ENCODE measurements around the gene EGLN2.
"Not testable (repeated sequence)": the region's sequence is repeated elsewhere in the genome, so short reads cannot be mapped to it uniquely, and the experiment has no call there.

The EGLN2 gene

GRCh38 chr19:40812571-40812970 lies 13.6 kb downstream of the EGLN2 start:
- H3K4me3 ChIP-seq (ENCODE audit: low read depth in 1 of 2, low read length in 2 of 2); H3K27me3 ChIP-seq (ENCODE audit: control insufficient read depth in 1 of 2, insufficient read depth in 2 of 2, low read length in 2 of 2); H3K9me3 ChIP-seq (ENCODE audit: low read length); H3K9ac ChIP-seq (ENCODE audit: low read length): not testable (repeated sequence)
- H3K36me3 ChIP-seq (ENCODE audit: insufficient read depth, low read length), result peaks cover 22% of the 10 kb centered on the region
- peak overlapping the region; percentile 13 for H3K27ac ChIP-seq (ENCODE audit: low read depth, low read length)
- H3K4me1 ChIP-seq (ENCODE audit: insufficient read depth, low read length), result peaks cover 29% of the 10 kb centered on the region

- Histone ChIP-seq H3K27me3 (ENCODE audit: control insufficient read depth in 1 of 2, insufficient read depth in 2 of 2, low read length in 2 of 2) (no peaks in the 10 kb centered on the region), H3K4me3 (ENCODE audit: low read depth in 1 of 2, low read length in 2 of 2) (no peak overlapping the region), H3K9ac (ENCODE audit: low read length) (no peak overlapping the region), H3K4me1 (ENCODE audit: insufficient read depth, low read length) (peaks cover 29% of the 10 kb centered on the region), H3K9me3 (ENCODE audit: low read length) (no peaks in the 10 kb centered on the region), H3K27ac (ENCODE audit: low read depth, low read length) (peak overlapping the region; percentile 13), H3K36me3 (ENCODE audit: insufficient read depth, low read length) (peaks cover 16% of the 10 kb centered on the region)
These were observed 14.2 kb downstream of the EGLN2 start for GRCh38 chr19:40813182-40813581.

- Histone ChIP-seq H3K36me3 (ENCODE audit: insufficient read depth, low read length) (no peaks in the 10 kb centered on the region), H3K27me3 (ENCODE audit: control insufficient read depth in 1 of 2, insufficient read depth in 2 of 2, low read length in 2 of 2) (no peaks in the 10 kb centered on the region), H3K4me3 (ENCODE audit: low read depth in 1 of 2, low read length in 2 of 2) (no peak overlapping the region), H3K9me3 (ENCODE audit: low read length) (no peaks in the 10 kb centered on the region), H3K9ac (ENCODE audit: low read length) (no peak overlapping the region), H3K27ac (ENCODE audit: low read depth, low read length) (no peak overlapping the region), H3K4me1 (ENCODE audit: insufficient read depth, low read length) (peaks cover 25% of the 10 kb centered on the region)
These were observed 16.2 kb downstream of the EGLN2 start for GRCh38 chr19:40815223-40815622.

- H3K27me3 ChIP-seq (ENCODE audit: control insufficient read depth in 1 of 2, insufficient read depth in 2 of 2, low read length in 2 of 2); H3K36me3 ChIP-seq (ENCODE audit: insufficient read depth, low read length); H3K9me3 ChIP-seq (ENCODE audit: low read length); H3K9ac ChIP-seq (ENCODE audit: low read length): not testable (repeated sequence)
- Histone ChIP-seq H3K27ac (ENCODE audit: low read depth, low read length) (peak overlapping the region; percentile 58), H3K4me3 (ENCODE audit: low read depth in 1 of 2, low read length in 2 of 2) (peak overlapping the region in 1 of 2 donors; percentile 41), H3K4me1 (ENCODE audit: insufficient read depth, low read length) (peaks cover 17% of the 10 kb centered on the region)
These were observed 19.7 kb downstream of the EGLN2 start for GRCh38 chr19:40818480-40819399.

GRCh38 chr19:40819479-40820234 lies 20.7 kb downstream of the EGLN2 start:
- H3K4me1 ChIP-seq (ENCODE audit: insufficient read depth, low read length), result peaks cover 17% of the 10 kb centered on the region
- H3K36me3 ChIP-seq (ENCODE audit: insufficient read depth, low read length); H3K27me3 ChIP-seq (ENCODE audit: control insufficient read depth in 1 of 2, insufficient read depth in 2 of 2, low read length in 2 of 2); H3K9ac ChIP-seq (ENCODE audit: low read length); H3K9me3 ChIP-seq (ENCODE audit: low read length); H3K27ac ChIP-seq (ENCODE audit: low read depth, low read length); H3K4me3 ChIP-seq (ENCODE audit: low read depth in 1 of 2, low read length in 2 of 2): not testable (repeated sequence)

- H3K4me3 ChIP-seq (ENCODE audit: low read depth in 1 of 2, low read length in 2 of 2), result no peak overlapping the region
- no peaks in the 10 kb centered on the region for H3K9me3 ChIP-seq (ENCODE audit: low read length)
- H3K27ac ChIP-seq (ENCODE audit: low read depth, low read length), result peak overlapping the region; percentile 23
These were observed 23.2 kb downstream of the EGLN2 start for GRCh38 chr19:40822161-40822560.

GRCh38 chr19:40822704-40823553 lies 23.9 kb downstream of the EGLN2 start:
- Histone ChIP-seq H3K27ac (ENCODE audit: low read depth, low read length) (peak overlapping the region; percentile 23), H3K4me1 (ENCODE audit: insufficient read depth, low read length) (peaks cover 17% of the 10 kb centered on the region)
- not testable (repeated sequence) for H3K4me3 ChIP-seq (ENCODE audit: low read depth in 1 of 2, low read length in 2 of 2); H3K27me3 ChIP-seq (ENCODE audit: control insufficient read depth in 1 of 2, insufficient read depth in 2 of 2, low read length in 2 of 2); H3K36me3 ChIP-seq (ENCODE audit: insufficient read depth, low read length); H3K9me3 ChIP-seq (ENCODE audit: low read length); H3K9ac ChIP-seq (ENCODE audit: low read length)

More at GRCh38 chr19:40822161-40822560, 23.2 kb downstream of the EGLN2 start:
- H3K27me3 ChIP-seq (ENCODE audit: control insufficient read depth in 1 of 2, insufficient read depth in 2 of 2, low read length in 2 of 2), result no peaks in the 10 kb centered on the region
- H3K36me3 ChIP-seq (ENCODE audit: insufficient read depth, low read length), result peaks cover 7% of the 10 kb centered on the region
- H3K4me1 ChIP-seq (ENCODE audit: insufficient read depth, low read length), result peaks cover 17% of the 10 kb centered on the region
- no peak overlapping the region for H3K9ac ChIP-seq (ENCODE audit: low read length)

- H3K36me3 ChIP-seq (ENCODE audit: insufficient read depth, low read length); H3K27ac ChIP-seq (ENCODE audit: low read depth, low read length); H3K9ac ChIP-seq (ENCODE audit: low read length): not testable (repeated sequence)
These were observed 25.9 kb downstream of the EGLN2 start for GRCh38 chr19:40824916-40825315.

GRCh38 chr19:40825460-40826095 lies 26.6 kb downstream of the EGLN2 start:
- H3K36me3 ChIP-seq (ENCODE audit: insufficient read depth, low read length); H3K4me3 ChIP-seq (ENCODE audit: low read depth in 1 of 2, low read length in 2 of 2); H3K27me3 ChIP-seq (ENCODE audit: control insufficient read depth in 1 of 2, insufficient read depth in 2 of 2, low read length in 2 of 2); H3K9me3 ChIP-seq (ENCODE audit: low read length); H3K9ac ChIP-seq (ENCODE audit: low read length); H3K27ac ChIP-seq (ENCODE audit: low read depth, low read length): not testable (repeated sequence)
- H3K4me1 ChIP-seq (ENCODE audit: insufficient read depth, low read length), result peaks cover 12% of the 10 kb centered on the region

More at GRCh38 chr19:40824916-40825315, 25.9 kb downstream of the EGLN2 start:
- H3K4me1 ChIP-seq (ENCODE audit: insufficient read depth, low read length), result peaks cover 12% of the 10 kb centered on the region
- not testable (repeated sequence) for H3K4me3 ChIP-seq (ENCODE audit: low read depth in 1 of 2, low read length in 2 of 2); H3K9me3 ChIP-seq (ENCODE audit: low read length); H3K27me3 ChIP-seq (ENCODE audit: control insufficient read depth in 1 of 2, insufficient read depth in 2 of 2, low read length in 2 of 2)

- not testable (repeated sequence) for H3K9me3 ChIP-seq (ENCODE audit: low read length); H3K4me3 ChIP-seq (ENCODE audit: low read depth in 1 of 2, low read length in 2 of 2); H3K27ac ChIP-seq (ENCODE audit: low read depth, low read length); H3K9ac ChIP-seq (ENCODE audit: low read length); H3K27me3 ChIP-seq (ENCODE audit: control insufficient read depth in 1 of 2, insufficient read depth in 2 of 2, low read length in 2 of 2); H3K36me3 ChIP-seq (ENCODE audit: insufficient read depth, low read length)
- H3K4me1 ChIP-seq (ENCODE audit: insufficient read depth, low read length), result peaks cover 12% of the 10 kb centered on the region
These were observed 27.3 kb downstream of the EGLN2 start for GRCh38 chr19:40826312-40826698.

All from muscle layer of colon (tissue), 2 donors.